H1 (cell line): Measurements from ENCODE around the gene MATN1. TPM values are rescaled to one million over a fixed set of nuclear protein-coding genes. Genes with fewer than 3 reads are reported as not detected.
A peak's percentile ranks its signal among the peaks of the same experiment; 100 is the strongest.

Experiments
- CTCF ChIA-PET: fragments of 300-600 bp; sonication (Branson Sonifier 250); formaldehyde crosslinking; loops from one replicate; lab custom pipeline; 2021; ENCODE audit not compliant: partially characterized antibody; lab: Charles Lee
- POLR2A ChIA-PET: fragments of 300-600 bp; sonication (Branson Sonifier 250); formaldehyde crosslinking; loops from one replicate; lab custom pipeline; 2021; ENCODE audit warnings: inconsistent platforms; ENCODE audit not compliant: partially characterized antibody; lab: Charles Lee
- DNase-seq, 2 experiments: peaks; one replicate each; pipeline versions ENCODE4 v3.0.0 to v3.0.0-alpha.2; 2010 to 2022; ENCODE audit warnings: low spot score in 2 of 2, low read depth in 1 of 2, mixed read lengths in 1 of 2
- FAIRE-seq: peaks from 2 replicates; lab custom pipeline; 2011; peaks lifted over from hg19 to GRCh38; lab: Jason Lieb, UNC
- H2AFZ ChIP-seq: 2 replicates; pipeline ENCODE4 v1.8.1; 2012; ENCODE audit warnings: low read length, inconsistent platforms
- H2AK5ac ChIP-seq: 2 replicates; pipeline ENCODE4 v1.6.1; 2013; ENCODE audit warnings: low read depth, low read length
- H2BK120ac ChIP-seq: replicated peaks from 2 replicates; pipeline ENCODE3; 2013; ENCODE audit warnings: low read depth, low read length, inconsistent platforms
- H2BK12ac ChIP-seq: 2 replicates; pipeline ENCODE4 v1.6.1; 2013; ENCODE audit warnings: low read depth, low read length
- H2BK15ac ChIP-seq: 2 replicates; pipeline ENCODE4 v1.6.1; 2013; ENCODE audit warnings: low read length
- H2BK20ac ChIP-seq: 2 replicates; pipeline ENCODE4 v1.6.1; 2013; ENCODE audit warnings: low read length
- H2BK5ac ChIP-seq: 2 replicates; pipeline ENCODE4 v1.6.1; 2013; ENCODE audit warnings: low read depth, low read length
- H3K14ac ChIP-seq: 2 replicates; pipeline ENCODE4 v1.6.1; 2013; ENCODE audit warnings: inconsistent platforms; ENCODE audit not compliant: insufficient read length
- H3K18ac ChIP-seq: 2 replicates; pipeline ENCODE4 v1.6.1; 2013; ENCODE audit warnings: low read length; ENCODE audit errors: extremely low read depth
- H3K23ac ChIP-seq: 2 replicates; pipeline ENCODE4 v1.6.1; 2013; ENCODE audit warnings: inconsistent platforms; ENCODE audit not compliant: insufficient read length
- H3K23me2 ChIP-seq: 2 replicates; pipeline ENCODE4 v1.6.1; 2013; ENCODE audit warnings: low read depth, low read length
- H3K27ac ChIP-seq: 2 replicates; pipeline ENCODE4 v1.6.1; 2011; ENCODE audit warnings: low read depth, low read length, inconsistent platforms
- H3K27me3 ChIP-seq, 4 experiments: replicated peaks in 1 of 4; 1 replicate in 1 of 4; 2 replicates in 3 of 4; pipeline versions ENCODE4 v1.6.1 to v1.8.1; 2011 to 2013; ENCODE audit warnings: low read length in 3 of 4, mild to moderate bottlenecking in 3 of 4, inconsistent platforms in 2 of 4, mixed read lengths in 2 of 4, moderate library complexity in 1 of 4; ENCODE audit not compliant: control insufficient read depth in 3 of 4, insufficient read depth in 3 of 4; ENCODE audit errors: extremely low read depth in 1 of 4
- H3K36me3 ChIP-seq, 4 experiments: 2 replicates each; pipeline versions ENCODE4 v1.6.1 to v1.8.1; 2011 to 2013; ENCODE audit warnings: mild to moderate bottlenecking in 4 of 4, low read length in 3 of 4, moderate library complexity in 2 of 4, control low read depth in 1 of 4, inconsistent platforms in 1 of 4; ENCODE audit not compliant: insufficient read depth in 4 of 4, control insufficient read depth in 2 of 4
- H3K4ac ChIP-seq: replicated peaks from 2 replicates; pipeline ENCODE3; 2013; ENCODE audit warnings: low read length, low read depth, mixed read lengths, inconsistent platforms; ENCODE audit not compliant: insufficient read length
- H3K4me1 ChIP-seq, 4 experiments: replicated peaks in 1 of 4; 1 replicate in 1 of 4; 2 replicates in 3 of 4; pipeline versions ENCODE4 v1.6.1 to v1.8.1; 2011 to 2013; ENCODE audit warnings: low read length in 3 of 4, inconsistent platforms in 2 of 4, mixed read lengths in 1 of 4; ENCODE audit not compliant: insufficient read depth in 4 of 4, control insufficient read depth in 3 of 4
- H3K4me2 ChIP-seq, 2 experiments: 2 replicates each; pipeline versions ENCODE4 v1.6.1 to v1.8.1; 2011 to 2013; ENCODE audit warnings: low read depth in 2 of 2, low read length in 2 of 2, control low read depth in 1 of 2, inconsistent platforms in 1 of 2, mild to moderate bottlenecking in 1 of 2; ENCODE audit not compliant: insufficient read depth in 1 of 2
- H3K4me3 ChIP-seq, 4 experiments: fragments of 200-600, 300-600 bp in 1 of 4; sonication (generic), shearing (Covaris generic), sonication (Bioruptor Twin) in 1 of 4; 2 replicates each; pipeline versions ENCODE4 v1.5.1 to v1.8.1; 2011 to 2016; ENCODE audit warnings: low read length in 4 of 4, low read depth in 3 of 4, control low read depth in 2 of 4, inconsistent platforms in 2 of 4, mild to moderate bottlenecking in 2 of 4, mixed read lengths in 1 of 4, moderate library complexity in 1 of 4; ENCODE audit not compliant: insufficient read depth in 2 of 4; ENCODE audit errors: extremely low read depth in 1 of 4
- H3K56ac ChIP-seq: replicated peaks from 2 replicates; pipeline ENCODE3; 2013; ENCODE audit warnings: low read depth, mild to moderate bottlenecking, mixed read lengths, low read length, inconsistent platforms; ENCODE audit not compliant: insufficient read length
- H3K79me1 ChIP-seq: 2 replicates; pipeline ENCODE4 v1.6.1; 2013; ENCODE audit warnings: low read depth, low read length, control low read depth
- H3K79me2 ChIP-seq, 2 experiments: 2 replicates each; pipeline versions ENCODE4 v1.6.1 to v1.8.1; 2012 to 2013; ENCODE audit warnings: low read length in 2 of 2, mild to moderate bottlenecking in 2 of 2, inconsistent platforms in 1 of 2; ENCODE audit not compliant: insufficient read depth in 2 of 2, control insufficient read depth in 1 of 2
- H3K9ac ChIP-seq, 4 experiments: replicated peaks in 1 of 4; 1 replicate in 1 of 4; 2 replicates in 3 of 4; pipeline versions ENCODE4 v1.6.1 to v1.8.1; 2011 to 2013; ENCODE audit warnings: low read depth in 3 of 4, low read length in 3 of 4, control low read depth in 2 of 4, mild to moderate bottlenecking in 2 of 4, moderate library complexity in 2 of 4, inconsistent platforms in 1 of 4; ENCODE audit errors: extremely low read depth in 1 of 4
- H3K9me3 ChIP-seq, 2 experiments: 2 replicates each; pipeline versions ENCODE4 v1.6.1 to v1.8.1; 2012 to 2013; ENCODE audit warnings: mild to moderate bottlenecking in 2 of 2, moderate library complexity in 2 of 2, control low read depth in 1 of 2, inconsistent platforms in 1 of 2, low read depth in 1 of 2, low read length in 1 of 2, mixed read lengths in 1 of 2; ENCODE audit not compliant: insufficient read depth in 2 of 2
- H4K20me1 ChIP-seq, 2 experiments: replicated peaks in 1 of 2; 2 replicates each; pipeline versions ENCODE3 to v1.8.1; 2011 to 2013; ENCODE audit warnings: inconsistent platforms in 2 of 2, low read length in 2 of 2, mild to moderate bottlenecking in 1 of 2; ENCODE audit not compliant: insufficient read depth in 2 of 2, control insufficient read depth in 1 of 2
- H4K5ac ChIP-seq: 2 replicates; pipeline ENCODE4 v1.6.1; 2013; ENCODE audit warnings: low read length, low read depth, mixed read lengths, inconsistent platforms; ENCODE audit not compliant: insufficient read length
- H4K8ac ChIP-seq: 2 replicates; pipeline ENCODE4 v1.8.0; 2013; ENCODE audit warnings: mild to moderate bottlenecking, moderate library complexity, low read length, inconsistent platforms; ENCODE audit not compliant: insufficient read depth; ENCODE audit errors: extremely low read depth
- H4K91ac ChIP-seq: replicated peaks from 2 replicates; pipeline ENCODE3; 2013; ENCODE audit warnings: low read length, mixed read lengths, inconsistent platforms; ENCODE audit not compliant: insufficient read length
- CTBP2 ChIP-seq: IDR thresholded peaks from 2 replicates; pipeline ENCODE4 v1.7.0; 2011; ENCODE audit warnings: borderline replicate concordance, mild to moderate bottlenecking, moderate library complexity, mixed read lengths, low read length; ENCODE audit not compliant: insufficient read depth, insufficient read length
- HDAC2 ChIP-seq, 2 experiments: fragments of 300-600 bp in 1 of 2; sonication (generic) in 1 of 2; IDR thresholded peaks; 2 replicates each; pipeline ENCODE4 v1.6.1; 2011 to 2012; ENCODE audit warnings: low read depth in 2 of 2, low read length in 2 of 2, mild to moderate bottlenecking in 2 of 2, moderate library complexity in 2 of 2, borderline replicate concordance in 1 of 2, inconsistent platforms in 1 of 2
- SIX5 ChIP-seq: IDR thresholded peaks from 2 replicates; pipeline ENCODE4 v1.6.1; 2011; ENCODE audit warnings: mild to moderate bottlenecking, low read depth, low read length
- WGBS, 2 experiments: shearing (Covaris generic) in 1 of 2; methylation state at CpG; one replicate each; pipeline versions ENCODE4 v1.1.6 to v1.1.7; 2013 to 2015; ENCODE audit warnings: low lambda C conversion rate in 2 of 2, mixed read lengths in 2 of 2, inconsistent platforms in 1 of 2, low coverage in 1 of 2, missing lambda C conversion rate in 1 of 2; ENCODE audit not compliant: insufficient replicate concordance in 2 of 2, insufficient coverage in 1 of 2, insufficient read length in 1 of 2; ENCODE audit errors: extremely low coverage in 1 of 2, missing lambda C conversion rate in 1 of 2; 5-methylcytosine and 5-hydroxymethylcytosine counted together
- polyA plus RNA-seq, 7 experiments: library from polyadenylated mRNA; depleted of rRNA in 3 of 7; stranded (reverse) in 5 of 7; unstranded in 2 of 7; fragments of >200 nt in 5 of 7; fragments of 200-250 nt in 2 of 7; gene quantifications; 1 replicate in 5 of 7; 2 replicates in 1 of 7; 4 replicates in 1 of 7; pipeline versions ENCODE4 v1.2.1 to v1.2.3, GENCODE V29; 2011 to 2013; ENCODE audit warnings: missing spikeins in 2 of 7, mixed read lengths in 2 of 7
- total RNA-seq: library from RNA; stranded (reverse); fragmentation: NEBNext Ultra II Directional; extraction: Animal tissue kit (Norgen Biotek cat#: 25700); gene quantifications from 2 replicates; pipeline ENCODE4 v1.2.1, GENCODE V29; 2021

The MATN1 gene
- total and polyA plus RNA-seq, 2 of the 8 experiments (the other 6 are each of a cell fraction or from before 2014, with no cell fraction given), result 0.12 to 0.28 TPM

- peaks cover under 1% of the 10 kb centered on the region; the same call in 1 of the 2 replicates for H3K23me2 ChIP-seq
- no peaks in the 10 kb centered on the region for H4K20me1 ChIP-seq
- no peak overlapping the region for H4K91ac ChIP-seq
- H3K18ac ChIP-seq, result 0 out of 2 replicates have a peak overlapping the region, but pooled peaks have one; percentile 9
- H3K79me2 ChIP-seq, result no peaks in the 10 kb centered on the region
- 0 out of 2 replicates have a peak overlapping the region, but pooled peaks have one; percentile 31 for H2BK5ac ChIP-seq
- peaks cover 0 to 7% (median 2%) of the 10 kb centered on the region in 4 experiments; a peak in 4 of 7 replicates for H3K4me1 ChIP-seq
- H3K36me3 ChIP-seq, result no peaks in the 10 kb centered on the region
- no peak overlapping the region for H3K4me2 ChIP-seq
- H2AFZ ChIP-seq, result no peak overlapping the region
- FAIRE-seq, result no peak
- H4K5ac ChIP-seq, result no peak overlapping the region
- TF ChIP-seq CTBP2 (no peak), HDAC2 (IDR thresholded peaks at IDR 0.05; ENCODE audit: borderline replicate concordance in 1 of 2, low read depth in 2 of 2, low read length in 2 of 2) (no peak), SIX5 (no peak)
- 0 out of 2 replicates have a peak overlapping the region, but pooled peaks have one; percentile 40 for H2BK15ac ChIP-seq
- H2AK5ac ChIP-seq, result no peak overlapping the region
- H3K27ac ChIP-seq, result no peak overlapping the region
- no peak overlapping the region for H4K8ac ChIP-seq
- H3K56ac ChIP-seq, result no peak overlapping the region
- H3K4ac ChIP-seq, result no peak overlapping the region
- H3K23ac ChIP-seq, result no peak overlapping the region
- H3K79me1 ChIP-seq, result no peaks in the 10 kb centered on the region
- H3K9ac ChIP-seq, result peak overlapping the region in 1 of 4 experiments; percentile 10; a peak in 1 of 7 replicates
- H3K4me3 ChIP-seq, result no peak overlapping the region
- H3K9me3 ChIP-seq, result no peaks in the 10 kb centered on the region
- CTCF ChIA-PET, result interaction anchor here (0.6 to 55.1 kb wide), 17 partner anchors 7 to 347 kb away, joined by 3 to 1640 read pairs (median 5); partner anchors contain the start of gene LAPTM5
- H2BK12ac ChIP-seq, result peak overlapping the region; percentile 63; the same call in 1 of the 2 replicates
- H3K27me3 ChIP-seq, result no peaks in the 10 kb centered on the region
- no peak overlapping the region for H3K14ac ChIP-seq
- 86% methylated on average over 15 of the region's 15 CpGs; no CpG with 5 or more reads in 1 of the 2 experiments for WGBS, 2 experiments
- POLR2A ChIA-PET, result interaction anchor here (0.6 to 1.8 kb wide), 3 partner anchors 8 to 849 kb away, joined by 3 to 5 read pairs (median 5); no protein-coding TSS in a partner anchor
- H2BK20ac ChIP-seq, result peak overlapping the region; percentile 75; the same call in 1 of the 2 replicates
- no peak overlapping the region for H2BK120ac ChIP-seq
- no peak for DNase-seq
These were observed 3.6 kb upstream of the MATN1 start for GRCh38 chr1:30726773-30727684.
